Stimulated activated CD4-positive, alpha-beta T cell treated with anti-CD3 and anti-CD28 coated beads, Interleukin-4, amount 100 ng/mL, for 4 hours (primary cell): ENCODE measurements around the gene GFRA1.

Experiments used
- DNase-seq, 2 experiments: peaks; one replicate each; pipeline ENCODE4 v3.0.0-alpha.2; 2020

The GFRA1 gene

GRCh38 chr10:116240157-116240950 is 32.7 kb downstream of the GFRA1 start:
- no peak for DNase-seq

GRCh38 chr10:116239229-116239628 is 33.8 kb downstream of the GFRA1 start:
- no peak for DNase-seq

GRCh38 chr10:116237970-116238369 is 35.0 kb downstream of the GFRA1 start:
- no peak for DNase-seq

DNA sequence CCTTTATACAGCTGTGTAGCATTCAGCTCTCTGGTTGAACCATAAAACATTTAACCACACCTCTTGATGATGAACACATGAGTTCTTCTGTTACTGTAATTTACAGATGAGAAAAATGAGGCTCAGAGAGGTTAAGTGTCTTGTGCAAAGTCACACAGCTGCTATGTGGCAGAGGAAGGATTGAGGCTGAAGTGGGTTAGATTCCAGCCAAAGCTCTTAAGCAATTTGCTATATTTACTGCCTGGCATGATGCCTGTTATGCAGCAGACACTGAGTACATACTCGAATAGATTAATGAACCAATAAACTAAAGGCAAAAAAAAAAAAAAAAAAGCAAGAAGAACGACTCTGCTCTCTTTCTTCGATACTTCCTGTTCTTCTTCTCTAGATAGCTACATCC is 35.7 kb downstream of the GFRA1 start:
- DNase-seq: no peak

DNA sequence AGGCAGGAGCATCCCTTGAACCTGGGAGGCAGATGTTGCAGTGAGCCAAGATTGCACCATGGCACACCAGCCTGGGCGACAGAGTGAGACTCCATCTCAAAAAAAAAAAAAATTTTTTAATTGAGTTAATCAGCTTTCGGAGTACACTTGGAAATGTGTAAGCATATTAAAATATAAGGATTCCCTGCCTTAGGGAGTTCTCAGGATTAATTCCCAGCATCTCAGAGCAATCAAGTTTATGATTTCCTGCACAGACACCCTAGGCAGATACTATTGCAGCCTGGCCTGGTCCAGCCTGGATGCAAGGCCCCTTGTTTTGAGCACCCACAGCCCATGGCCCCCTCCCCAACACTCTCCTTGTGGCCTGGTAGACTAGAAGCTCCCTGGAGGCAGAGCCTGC is 39.8 kb downstream of the GFRA1 start:
- no peak for DNase-seq

DNA sequence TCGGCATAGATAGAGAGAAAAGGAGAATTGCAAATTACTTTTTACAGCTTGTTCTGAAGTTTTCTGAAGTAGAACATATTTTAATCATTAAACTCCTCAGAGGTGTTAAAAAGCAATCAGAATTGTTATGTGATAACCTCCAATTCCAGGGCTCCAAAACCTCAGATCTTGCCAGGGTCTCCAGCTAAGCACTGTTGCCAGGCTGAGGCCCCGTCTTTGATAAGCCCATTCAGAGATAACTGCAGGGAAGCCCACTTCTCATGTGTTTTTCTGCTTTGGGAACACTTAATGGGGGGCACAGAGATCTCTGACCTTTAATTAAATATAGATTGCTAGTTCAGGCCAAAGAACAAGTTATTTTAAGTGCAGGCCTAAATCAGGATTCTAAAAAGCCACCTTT is 40.4 kb downstream of the GFRA1 start:
- DNase-seq: no peak

DNA sequence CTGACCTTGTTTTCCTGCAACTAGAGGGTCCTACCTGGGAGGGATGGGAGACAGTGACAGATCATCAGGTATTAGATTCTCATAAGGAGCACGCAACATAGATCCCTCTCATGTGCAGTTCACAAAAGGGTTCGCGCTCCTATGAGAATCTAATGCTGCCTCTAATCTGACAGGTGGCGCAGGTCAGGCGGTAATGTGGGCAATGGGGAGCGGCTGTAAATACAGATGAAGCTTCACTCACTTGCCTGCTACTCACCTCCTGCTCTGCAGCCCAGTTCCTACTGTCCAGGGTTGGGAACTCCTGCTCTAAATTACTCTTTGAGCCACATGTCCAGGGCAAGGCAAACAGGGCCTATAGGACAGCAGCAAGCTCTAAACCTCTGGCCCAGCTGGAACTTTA is 46.2 kb downstream of the GFRA1 start:
- DNase-seq: no peak

DNA sequence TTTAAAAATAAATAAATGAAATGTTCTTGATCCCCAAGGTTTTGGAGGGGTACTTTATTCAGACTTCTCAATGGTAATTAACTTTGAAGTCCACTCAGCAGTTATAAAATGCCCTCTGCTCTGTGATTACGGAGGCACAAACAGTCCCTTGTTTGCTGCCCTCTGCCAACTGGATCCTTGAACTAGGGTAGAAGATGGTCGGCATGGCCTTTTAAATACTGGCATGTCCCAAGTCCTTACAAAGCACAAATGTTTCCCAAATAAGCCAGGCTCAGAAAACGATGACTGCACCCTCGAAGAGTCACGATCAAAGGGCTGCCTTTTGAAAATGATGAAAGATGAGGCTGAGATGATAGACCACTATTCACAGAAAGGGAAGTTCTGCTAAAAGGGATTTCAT is 47.0 kb downstream of the GFRA1 start:
- DNase-seq: no peak

DNA sequence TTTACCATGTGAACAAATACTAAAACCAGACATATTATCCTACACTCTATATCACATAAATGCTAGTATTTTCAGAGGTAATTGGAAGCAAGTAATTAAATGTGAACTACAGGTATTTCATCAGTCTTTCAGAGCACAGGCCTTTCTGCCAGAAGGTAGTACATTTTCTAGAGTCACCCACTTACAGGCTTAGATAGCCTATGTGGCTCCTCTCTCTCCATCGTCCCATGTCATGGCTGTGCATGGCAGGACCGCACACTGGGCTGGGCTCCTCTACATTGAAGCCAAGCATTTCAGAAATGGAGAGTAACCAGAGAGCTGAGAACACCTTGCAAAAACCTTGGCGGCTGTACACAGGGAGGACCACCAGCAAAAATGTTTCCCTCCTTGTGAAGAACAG is 49.7 kb downstream of the GFRA1 start:
- no peak for DNase-seq

GRCh38 chr10:116221053-116221452 is 52.0 kb downstream of the GFRA1 start:
- DNase-seq: no peak

GRCh38 chr10:116216676-116217075 is 56.3 kb downstream of the GFRA1 start:
- no peak for DNase-seq

- no peak for DNase-seq
Observed at GRCh38 chr10:116215651-116216050, 57.4 kb downstream of the GFRA1 start.

DNA sequence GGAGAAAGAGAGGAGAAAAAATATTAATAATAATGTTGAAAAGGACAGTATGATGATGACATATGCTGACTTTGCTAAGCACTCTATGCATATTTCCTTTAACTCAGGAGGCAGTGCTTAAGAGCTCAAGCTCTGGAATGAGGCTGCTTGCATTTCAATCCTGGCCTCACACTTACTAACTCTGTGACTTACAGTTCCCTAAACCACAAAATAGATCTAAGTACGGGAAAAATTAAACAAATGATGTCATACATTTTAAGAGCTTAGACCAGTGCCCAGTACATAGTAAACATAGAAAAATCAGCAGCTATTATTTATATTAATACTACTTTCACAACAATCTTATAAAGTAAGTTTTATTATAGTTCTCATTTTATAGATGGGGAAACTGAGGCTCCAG is 61.3 kb downstream of the GFRA1 start:
- DNase-seq: no peak

DNA sequence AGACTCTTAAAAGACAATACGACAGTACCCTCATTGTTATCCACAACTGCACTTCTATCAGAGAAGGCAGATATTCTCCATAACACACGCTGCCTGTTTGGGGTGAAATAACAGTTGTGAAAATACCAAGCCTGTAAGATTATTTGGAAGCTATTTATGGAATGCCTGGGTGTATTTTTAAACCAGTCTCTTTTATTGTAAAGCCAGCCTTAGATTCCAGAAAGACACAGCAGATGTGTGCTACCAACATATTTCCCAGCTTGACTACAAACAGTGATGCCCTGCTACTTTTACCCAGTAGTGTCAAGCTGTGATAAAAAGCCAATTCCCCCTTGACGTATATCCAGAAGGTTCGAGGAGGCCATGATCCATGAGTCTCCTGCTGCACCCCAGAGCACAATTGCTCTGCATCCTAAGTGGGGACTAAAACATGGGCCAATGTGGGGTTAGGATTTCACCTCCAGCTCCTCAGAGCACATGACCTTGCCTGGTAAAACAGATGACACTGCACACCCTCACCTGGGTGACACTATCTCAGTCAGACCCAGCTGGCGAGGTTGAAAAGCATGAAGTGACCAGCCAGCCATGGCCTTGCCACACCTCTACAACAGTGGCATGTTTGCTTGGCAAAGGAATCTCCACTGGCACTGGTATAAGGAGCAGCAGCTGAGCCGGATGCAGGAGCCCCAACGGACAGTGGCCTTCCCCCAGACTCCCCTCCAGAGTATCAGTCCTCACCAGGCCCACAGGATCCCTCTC is 62.2 kb downstream of the GFRA1 start:
- DNase-seq: no peak

DNA sequence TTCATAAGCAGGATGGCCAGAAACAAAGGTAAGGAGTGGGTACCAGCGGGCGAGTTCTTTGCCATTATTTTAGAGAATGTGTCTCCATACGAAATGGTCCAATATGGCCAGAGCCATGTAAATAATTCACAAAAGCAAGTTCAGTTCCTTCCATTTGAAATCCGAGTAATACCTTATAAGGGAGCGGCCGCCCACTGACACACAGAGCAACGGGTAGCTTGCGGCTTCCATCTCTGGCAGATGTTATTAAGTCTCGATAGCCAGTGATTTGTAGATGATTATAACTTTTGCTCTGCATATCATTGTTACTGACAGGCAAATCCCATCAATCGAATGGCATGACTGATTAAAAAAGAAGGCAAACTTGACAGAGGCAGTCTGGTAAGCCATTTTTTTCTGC is 63.2 kb downstream of the GFRA1 start:
- no peak for DNase-seq

- no peak for DNase-seq
Observed at GRCh38 chr10:116208956-116209567, 63.9 kb downstream of the GFRA1 start.

DNA sequence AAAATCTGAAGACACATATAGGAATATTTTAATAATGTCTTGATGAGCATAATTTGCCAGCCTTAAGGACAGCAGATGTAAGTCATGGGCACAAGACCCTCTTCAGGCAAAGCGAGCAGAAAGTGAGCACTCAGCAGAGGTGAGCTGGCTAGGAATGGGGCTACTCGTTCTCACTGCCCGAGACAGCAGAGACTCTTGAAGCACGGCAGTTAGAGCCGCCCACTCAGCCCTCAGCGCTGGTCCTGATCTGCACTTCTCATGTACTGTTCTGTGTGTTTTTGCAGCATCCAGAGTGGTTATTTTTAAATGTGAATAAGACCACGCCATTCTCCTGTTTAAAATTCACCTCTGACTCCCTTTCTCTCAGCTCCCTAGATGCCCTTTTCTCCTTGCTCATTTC is 65.3 kb downstream of the GFRA1 start:
- no peak for DNase-seq

- no peak for DNase-seq
Observed at GRCh38 chr10:116203661-116204060, 69.3 kb downstream of the GFRA1 start.

GRCh38 chr10:116201670-116202430 is 71.2 kb downstream of the GFRA1 start:
- no peak for DNase-seq

DNA sequence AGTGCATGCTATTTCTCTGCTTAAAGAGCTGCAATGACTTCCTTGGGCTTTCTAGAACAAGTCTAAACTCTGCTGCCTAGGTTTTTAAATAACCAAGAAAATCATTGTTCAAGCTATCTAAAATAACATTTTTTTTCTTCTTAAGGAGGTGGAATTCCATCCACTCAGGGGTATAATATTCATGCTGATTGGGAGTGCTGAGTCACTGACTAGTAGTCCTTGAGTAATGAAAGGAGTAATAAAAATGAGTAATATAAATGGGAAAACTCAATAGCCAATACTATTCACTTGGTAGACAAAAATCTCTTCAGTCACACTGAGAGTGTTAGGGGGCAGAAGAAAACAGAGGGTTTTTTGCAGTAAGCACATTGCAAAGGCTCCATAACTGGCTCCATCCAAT is 72.0 kb downstream of the GFRA1 start:
- DNase-seq: no peak

DNA sequence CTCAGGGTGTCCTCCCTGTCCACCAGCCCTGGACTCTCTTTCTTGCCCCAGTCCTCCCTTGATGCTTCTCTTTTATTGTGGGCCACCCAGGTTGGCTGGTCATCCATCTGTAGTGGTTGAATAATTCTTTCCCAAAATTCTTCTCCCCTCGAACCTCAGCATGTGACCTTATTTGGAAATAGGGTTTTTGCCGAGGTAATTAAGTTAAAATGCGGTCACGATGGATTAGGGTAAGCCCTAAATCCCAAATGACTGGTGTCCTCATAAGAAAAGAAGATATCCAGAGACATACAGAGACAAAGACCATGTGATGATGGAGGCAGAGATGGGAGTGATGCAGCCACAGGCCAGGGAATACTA is 74.3 kb downstream of the GFRA1 start:
- no peak for DNase-seq

DNA sequence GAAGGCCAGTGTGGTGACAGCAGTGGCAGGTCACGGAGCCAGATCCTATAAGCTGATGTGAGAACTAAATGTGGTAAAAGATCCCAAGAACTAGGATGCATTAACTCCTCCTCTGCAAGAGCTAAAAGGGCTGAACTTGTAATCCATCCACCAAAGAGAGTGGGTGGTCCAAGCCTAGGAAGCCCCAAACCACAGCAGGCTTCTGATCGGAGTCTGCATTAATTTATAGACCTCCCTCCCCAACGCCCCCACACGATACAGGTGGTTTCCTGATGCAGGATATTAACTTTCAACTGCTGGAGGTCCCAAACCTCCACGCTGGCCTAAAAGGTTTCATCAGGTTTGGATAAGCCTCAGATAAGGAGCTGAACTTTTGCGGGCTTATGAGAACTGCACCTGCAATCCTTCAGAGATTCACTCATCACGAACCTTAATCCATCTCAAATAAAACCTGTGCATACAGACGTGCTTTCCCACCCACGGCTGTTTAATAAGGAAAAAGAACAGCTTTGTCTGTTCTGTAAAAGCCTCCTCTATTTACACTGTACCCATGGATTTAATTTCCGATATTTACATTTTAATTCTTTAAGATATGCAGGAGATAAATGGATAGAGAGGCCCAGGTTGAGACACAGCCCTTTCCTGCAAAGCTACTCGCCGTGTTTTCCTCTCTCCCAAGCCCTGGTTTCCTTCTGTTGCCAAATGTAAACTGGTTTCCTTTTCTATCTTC is 74.9 kb downstream of the GFRA1 start:
- no peak for DNase-seq

GRCh38 chr10:116195583-116195982 is 77.4 kb downstream of the GFRA1 start:
- DNase-seq: no peak
